SK-N-SH (cell line): Measurements from ENCODE around the gene RS1. TPM values are rescaled to one million over a fixed set of nuclear protein-coding genes. Genes with fewer than 3 reads are reported as not detected.

Experiments used
- CTCF ChIA-PET: fragments of 300-600, 350-600 bp; formaldehyde crosslinking; extraction: SDS; loops from one replicate; lab custom pipeline; 2021; lab: Yijun Ruan, JAX
- POLR2A ChIA-PET: fragments of 350-600 bp; sonication (Branson Sonifier 250); formaldehyde crosslinking; extraction: SDS; loops from one replicate; lab custom pipeline; 2020; ENCODE audit warnings: antibody characterized with exemption, inconsistent platforms; lab: Yijun Ruan, JAX
- DNase-seq: peaks from one replicate; pipeline ENCODE4 v3.0.0; 2012
- H2AFZ ChIP-seq: fragments of 200-600 bp; sonication (generic); 2 replicates; pipeline ENCODE4 v1.8.1; 2016; ENCODE audit warnings: antibody characterized with exemption, mild to moderate bottlenecking, low read depth
- H3F3A ChIP-seq: fragments of 200-600 bp; sonication (generic); replicated peaks from 2 replicates; pipeline ENCODE3; 2016; ENCODE audit warnings: antibody characterized with exemption, mild to moderate bottlenecking; ENCODE audit not compliant: insufficient read depth
- H3K27ac ChIP-seq, 2 experiments: fragments of 200-500 bp in 1 of 2; fragments of 200-600 bp in 1 of 2; sonication (Bioruptor generic) in 1 of 2; sonication (generic), shearing (Covaris generic) in 1 of 2; 2 replicates each; pipeline versions ENCODE4 v1.5.1 to v1.6.1; 2014 to 2016; ENCODE audit warnings: low read depth in 2 of 2, inconsistent platforms in 1 of 2, low read length in 1 of 2, mild to moderate bottlenecking in 1 of 2, mixed read lengths in 1 of 2
- H3K27me3 ChIP-seq: fragments of 200-600 bp; sonication (generic), shearing (Covaris generic); 2 replicates; pipeline ENCODE4 v1.6.1; 2016; ENCODE audit warnings: mixed run types; ENCODE audit not compliant: insufficient read depth
- H3K36me3 ChIP-seq, 2 experiments: fragments of 200-500 bp in 1 of 2; fragments of 200-600 bp in 1 of 2; sonication (Bioruptor generic) in 1 of 2; sonication (generic) in 1 of 2; replicated peaks in 1 of 2; 2 replicates each; pipeline versions ENCODE3 to v1.5.1; 2014 to 2016; ENCODE audit warnings: low read length in 1 of 2, mild to moderate bottlenecking in 1 of 2; ENCODE audit not compliant: insufficient read depth in 2 of 2, control insufficient read depth in 1 of 2
- H3K4me1 ChIP-seq, 2 experiments: fragments of 200-500 bp in 1 of 2; fragments of 200-600 bp in 1 of 2; sonication (Bioruptor generic) in 1 of 2; sonication (generic), shearing (Covaris generic) in 1 of 2; 2 replicates each; pipeline versions ENCODE4 v1.5.1 to v1.6.1; 2014 to 2016; ENCODE audit warnings: low read depth in 1 of 2, low read length in 1 of 2, mixed run types in 1 of 2; ENCODE audit not compliant: insufficient read depth in 2 of 2, control insufficient read depth in 1 of 2
- H3K4me2 ChIP-seq: fragments of 200-600 bp; sonication (generic), shearing (Covaris generic); 2 replicates; pipeline ENCODE4 v1.6.1; 2017; ENCODE audit warnings: mixed run types
- H3K4me3 ChIP-seq, 2 experiments: fragments of 200-500 bp in 1 of 2; fragments of 200-600 bp in 1 of 2; sonication (Bioruptor generic) in 1 of 2; sonication (generic), shearing (Covaris generic) in 1 of 2; 2 replicates each; pipeline versions ENCODE4 v1.5.1 to v1.8.1; 2014 to 2016; ENCODE audit warnings: low read depth in 2 of 2, inconsistent platforms in 1 of 2, low read length in 1 of 2, mild to moderate bottlenecking in 1 of 2, mixed read lengths in 1 of 2, moderate library complexity in 1 of 2
- H3K79me2 ChIP-seq: fragments of 200-600 bp; sonication (generic); 2 replicates; pipeline ENCODE4 v1.8.1; 2017; ENCODE audit warnings: mild to moderate bottlenecking; ENCODE audit not compliant: insufficient read depth
- H3K9ac ChIP-seq: fragments of 200-600 bp; sonication (generic); 2 replicates; pipeline ENCODE4 v1.6.1; 2017; ENCODE audit warnings: mixed run types
- H3K9me2 ChIP-seq: fragments of 200-600 bp; sonication (generic); 2 replicates; pipeline ENCODE4 v1.6.1; 2017; ENCODE audit warnings: mixed run types
- H3K9me3 ChIP-seq: fragments of 200-600 bp; sonication (generic); 2 replicates; pipeline ENCODE4 v1.6.1; 2017; ENCODE audit warnings: mixed run types, mild to moderate bottlenecking, moderate library complexity
- H4K20me1 ChIP-seq: fragments of 200-600 bp; sonication (generic); 2 replicates; pipeline ENCODE4 v1.6.1; 2017; ENCODE audit warnings: mild to moderate bottlenecking, mixed run types; ENCODE audit not compliant: insufficient read depth
- CHD2 ChIP-seq: fragments of 150-350 bp; IDR thresholded peaks from 2 replicates; pipeline ENCODE4 v1.6.1; 2018; ENCODE audit warnings: low read length; ENCODE audit not compliant: partially characterized antibody
- CTCF ChIP-seq: fragments of 200-600 bp; sonication (generic); IDR thresholded peaks from 2 replicates; pipeline ENCODE4 v1.6.1; 2017; ENCODE audit warnings: antibody characterized with exemption, mild to moderate bottlenecking, moderate library complexity
- EP300 ChIP-seq, 2 experiments: IDR thresholded peaks; 2 replicates each; pipeline versions ENCODE4 v1.4.0 to v1.6.1; 2012; ENCODE audit warnings: borderline replicate concordance in 1 of 2, low read depth in 1 of 2, low read length in 1 of 2
- NRF1 ChIP-seq: IDR thresholded peaks from 2 replicates; pipeline ENCODE4 v1.6.1; 2012; ENCODE audit warnings: low read depth, mild to moderate bottlenecking, low read length
- POLR2AphosphoS5 ChIP-seq: IDR thresholded peaks from 2 replicates; pipeline ENCODE4 v1.6.1; 2012; ENCODE audit warnings: low read depth, low read length
- RAD21 ChIP-seq: IDR thresholded peaks from 2 replicates; pipeline ENCODE4 v1.6.1; 2012; ENCODE audit warnings: mild to moderate bottlenecking, low read length
- RXRA ChIP-seq: IDR thresholded peaks from 2 replicates; pipeline ENCODE4 v1.4.0; 2012; ENCODE audit warnings: low read depth, mild to moderate bottlenecking, borderline replicate concordance
- SIN3A ChIP-seq: IDR thresholded peaks from 2 replicates; pipeline ENCODE4 v1.6.1; 2012; ENCODE audit warnings: low read depth, mild to moderate bottlenecking, low read length, moderate library complexity, borderline replicate concordance
- SMC3 ChIP-seq: IDR thresholded peaks from 2 replicates; pipeline ENCODE4 v1.6.1; 2012; ENCODE audit warnings: low read depth, low read length, improper control_type of control experiment
- TAF1 ChIP-seq: IDR thresholded peaks from 2 replicates; pipeline ENCODE4 v1.6.1; 2012; ENCODE audit warnings: low read depth, mild to moderate bottlenecking, low read length, moderate library complexity, borderline replicate concordance
- TEAD4 ChIP-seq: IDR thresholded peaks from 2 replicates; pipeline ENCODE4 v1.4.0; 2012; ENCODE audit warnings: mild to moderate bottlenecking, borderline replicate concordance; ENCODE audit not compliant: insufficient read depth
- USF2 ChIP-seq: fragments of 150-350 bp; IDR thresholded peaks from 2 replicates; pipeline ENCODE4 v1.6.1; 2017; ENCODE audit warnings: antibody characterized with exemption, low read length, low read depth, borderline replicate concordance
- YY1 ChIP-seq: IDR thresholded peaks from 2 replicates; pipeline ENCODE4 v1.4.0; 2012; ENCODE audit warnings: low read depth, mild to moderate bottlenecking
- WGBS: methylation state at CpG from one replicate; pipeline ENCODE4 v1.1.6; 2017; ENCODE audit warnings: low lambda C conversion rate; 5-methylcytosine and 5-hydroxymethylcytosine counted together
- polyA plus RNA-seq, 3 experiments: library from polyadenylated mRNA; depleted of rRNA; stranded (reverse); fragments of >200 nt; gene quantifications; 2 replicates each; pipeline ENCODE4 v1.2.3, GENCODE V29; 2012
- TF ChIP-seq, protein P1 (sequence below): IDR thresholded peaks from 2 replicates; pipeline ENCODE4 v1.4.0; 2012; ENCODE audit warnings: low read depth, borderline replicate concordance

Gene RS1
- polyA plus RNA-seq, 1 of the 3 experiments (the other 2 are of a cell fraction), result not detected

DNA sequence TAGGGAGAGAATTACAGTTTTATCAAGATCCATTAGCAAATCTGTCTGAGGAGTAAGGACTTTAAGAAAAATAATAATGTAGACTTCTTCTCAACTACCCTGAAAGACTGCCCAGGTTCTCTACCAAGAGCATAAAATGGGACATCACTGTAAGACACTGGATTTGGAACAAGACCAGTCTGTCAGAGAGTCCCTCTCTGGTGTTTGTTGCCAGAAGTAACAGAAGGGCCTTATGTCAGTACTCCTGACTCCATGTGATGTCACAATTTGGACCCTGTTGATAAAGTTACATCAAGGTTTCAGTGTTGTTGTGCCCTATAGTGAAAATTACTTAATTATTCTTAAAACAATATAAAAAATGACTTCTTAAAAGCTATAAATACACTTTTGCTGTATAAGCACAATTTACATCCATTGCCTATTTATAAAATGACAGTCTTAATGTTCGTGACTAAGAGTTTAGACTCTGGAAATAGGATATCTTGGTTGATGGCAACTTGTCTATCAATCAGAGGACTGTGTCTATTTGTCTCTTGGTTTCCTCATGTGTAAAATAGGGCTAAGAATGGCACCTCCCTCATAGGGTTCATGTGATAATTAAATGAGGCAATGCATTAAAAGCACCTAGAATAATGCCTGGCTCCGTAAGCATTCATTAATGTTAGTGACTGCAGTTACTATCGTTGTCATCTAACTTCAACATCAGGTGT, 57.8 kb downstream of the RS1 start:
- Histone ChIP-seq H3K79me2 (no peaks in the 10 kb centered on the region), H3K9me2 (no peaks in the 10 kb centered on the region), H3K4me2 (no peak overlapping the region), H3K27ac (no peak overlapping the region), H3K4me1 (no peaks in the 10 kb centered on the region; a peak in 1 of 4 replicates), H3K9me3 (no peaks in the 10 kb centered on the region), H3K27me3 (0 out of 2 replicates have a peak, but pooled peaks cover 4% of the 10 kb centered on the region), H3K4me3 (no peak overlapping the region), H2AFZ (no peak overlapping the region), H3K36me3 (peaks cover 0 to 16% of the 10 kb centered on the region in 2 experiments), H4K20me1 (no peaks in the 10 kb centered on the region), H3K9ac (no peak overlapping the region), H3F3A (no peaks in the 10 kb centered on the region)
- TF ChIP-seq TEAD4 (no peak), SIN3A (no peak), NRF1 (no peak)
- TF ChIP-seq, protein P1, sequence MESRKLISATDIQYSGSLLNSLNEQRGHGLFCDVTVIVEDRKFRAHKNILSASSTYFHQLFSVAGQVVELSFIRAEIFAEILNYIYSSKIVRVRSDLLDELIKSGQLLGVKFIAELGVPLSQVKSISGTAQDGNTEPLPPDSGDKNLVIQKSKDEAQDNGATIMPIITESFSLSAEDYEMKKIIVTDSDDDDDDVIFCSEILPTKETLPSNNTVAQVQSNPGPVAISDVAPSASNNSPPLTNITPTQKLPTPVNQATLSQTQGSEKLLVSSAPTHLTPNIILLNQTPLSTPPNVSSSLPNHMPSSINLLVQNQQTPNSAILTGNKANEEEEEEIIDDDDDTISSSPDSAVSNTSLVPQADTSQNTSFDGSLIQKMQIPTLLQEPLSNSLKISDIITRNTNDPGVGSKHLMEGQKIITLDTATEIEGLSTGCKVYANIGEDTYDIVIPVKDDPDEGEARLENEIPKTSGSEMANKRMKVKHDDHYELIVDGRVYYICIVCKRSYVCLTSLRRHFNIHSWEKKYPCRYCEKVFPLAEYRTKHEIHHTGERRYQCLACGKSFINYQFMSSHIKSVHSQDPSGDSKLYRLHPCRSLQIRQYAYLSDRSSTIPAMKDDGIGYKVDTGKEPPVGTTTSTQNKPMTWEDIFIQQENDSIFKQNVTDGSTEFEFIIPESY, result no peak
- ChIA-PET POLR2A (no interaction called here), CTCF (interaction anchor here (1.4 kb wide), 1 partner anchor 13 kb away, joined by 5 read pairs; no protein-coding TSS in a partner anchor)
- 58% methylated on average over 3 of the region's 3 CpGs for WGBS
- no peak for DNase-seq

- H3K27ac ChIP-seq, result no peak overlapping the region
- CTCF ChIA-PET, result no interaction called here
- H3K27me3 ChIP-seq, result 0 out of 2 replicates have a peak, but pooled peaks cover 4% of the 10 kb centered on the region
- H3F3A ChIP-seq, result peaks cover 6% of the 10 kb centered on the region
- DNase-seq, result no peak
- no peak overlapping the region for H3K9ac ChIP-seq
- H3K4me2 ChIP-seq, result no peak overlapping the region
- H3K36me3 ChIP-seq, result peaks cover 11 to 30% of the 10 kb centered on the region in 2 experiments
- POLR2A ChIA-PET, result no interaction called here
- H3K9me3 ChIP-seq, result no peaks in the 10 kb centered on the region
- 37% methylated on average over 4 of the region's 4 CpGs for WGBS
- no peak overlapping the region for H3K4me3 ChIP-seq
- no peaks in the 10 kb centered on the region for H3K79me2 ChIP-seq
- no peaks in the 10 kb centered on the region for H4K20me1 ChIP-seq
- no peak for TF ChIP-seq RAD21
- TF ChIP-seq TAF1, result no peak
- no peak for TF ChIP-seq USF2
- no peak for TF ChIP-seq RXRA
- TF ChIP-seq YY1, result no peak
- no peak for TF ChIP-seq EP300 (IDR thresholded peaks at IDR 0.05; ENCODE audit: borderline replicate concordance in 1 of 2, low read depth in 1 of 2, low read length in 1 of 2)
- TF ChIP-seq POLR2AphosphoS5, result no peak
- no peak for TF ChIP-seq CHD2
- TF ChIP-seq CTCF, result no peak
- TF ChIP-seq SMC3, result no peak
- H2AFZ ChIP-seq, result no peak overlapping the region
- no peaks in the 10 kb centered on the region for H3K9me2 ChIP-seq
- H3K4me1 ChIP-seq, result peaks cover 0 to 2% of the 10 kb centered on the region in 2 experiments; a peak in 1 of 4 replicates
Measured at GRCh38 chrX:18607966-18608365, 63.9 kb downstream of the RS1 start.
